ENCODE measurements around the gene FCER2. TPM values are rescaled to one million over a fixed set of nuclear protein-coding genes. Genes with fewer than 3 reads are reported as not detected.

FCER2 gene
- total RNA-seq, 1 experiment from 2014 or later = 0.48 TPM

DNA sequence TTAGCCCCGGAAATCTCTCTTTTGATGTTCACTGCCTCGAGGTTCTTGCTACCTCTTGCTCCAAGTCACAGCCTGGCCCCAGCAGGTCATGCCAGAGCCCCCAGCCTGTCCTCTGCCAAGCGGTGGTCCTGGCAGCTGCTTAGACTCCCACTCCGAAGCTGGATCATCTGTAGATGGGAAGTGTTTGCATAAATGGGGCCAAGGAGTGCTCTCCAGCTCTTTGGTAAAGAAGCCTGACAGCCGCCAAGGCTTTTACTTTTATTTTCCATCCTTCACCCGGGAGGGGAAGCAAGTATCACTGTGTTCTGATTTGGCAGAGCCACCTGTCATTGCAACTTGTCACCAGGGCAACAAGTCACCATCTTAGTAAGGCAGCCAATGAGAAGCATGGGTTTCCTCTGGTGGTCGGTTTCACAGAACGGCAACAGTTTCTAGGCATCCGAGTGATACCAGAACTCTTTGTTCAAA, 43.7 kb downstream of the FCER2 start:
- no peak overlapping the region for H3K27ac Mint-ChIP-seq
- ATAC-seq (peak; percentile 60; the same call in 1 of the 2 replicates), DNase-seq (ENCODE audit: low spot score) (no peak)
- TF ChIP-seq NFYB (CRISPR knock-in tag; conservative IDR thresholded peaks at IDR 0.05; ENCODE audit: low read depth) (0 out of 2 replicates have a peak, but pooled peaks have one; percentile 36), SMAD3 (CRISPR knock-in tag; IDR thresholded peaks at IDR 0.05; ENCODE audit: borderline replicate concordance) (no peak), RORB (CRISPR knock-in tag; IDR thresholded peaks at IDR 0.05) (no peak), MYBL2 (CRISPR knock-in tag; IDR thresholded peaks at IDR 0.05) (no peak), IRF1 (CRISPR knock-in tag; IDR thresholded peaks at IDR 0.05) (no peak)
- TF ChIP-seq, protein P1, sequence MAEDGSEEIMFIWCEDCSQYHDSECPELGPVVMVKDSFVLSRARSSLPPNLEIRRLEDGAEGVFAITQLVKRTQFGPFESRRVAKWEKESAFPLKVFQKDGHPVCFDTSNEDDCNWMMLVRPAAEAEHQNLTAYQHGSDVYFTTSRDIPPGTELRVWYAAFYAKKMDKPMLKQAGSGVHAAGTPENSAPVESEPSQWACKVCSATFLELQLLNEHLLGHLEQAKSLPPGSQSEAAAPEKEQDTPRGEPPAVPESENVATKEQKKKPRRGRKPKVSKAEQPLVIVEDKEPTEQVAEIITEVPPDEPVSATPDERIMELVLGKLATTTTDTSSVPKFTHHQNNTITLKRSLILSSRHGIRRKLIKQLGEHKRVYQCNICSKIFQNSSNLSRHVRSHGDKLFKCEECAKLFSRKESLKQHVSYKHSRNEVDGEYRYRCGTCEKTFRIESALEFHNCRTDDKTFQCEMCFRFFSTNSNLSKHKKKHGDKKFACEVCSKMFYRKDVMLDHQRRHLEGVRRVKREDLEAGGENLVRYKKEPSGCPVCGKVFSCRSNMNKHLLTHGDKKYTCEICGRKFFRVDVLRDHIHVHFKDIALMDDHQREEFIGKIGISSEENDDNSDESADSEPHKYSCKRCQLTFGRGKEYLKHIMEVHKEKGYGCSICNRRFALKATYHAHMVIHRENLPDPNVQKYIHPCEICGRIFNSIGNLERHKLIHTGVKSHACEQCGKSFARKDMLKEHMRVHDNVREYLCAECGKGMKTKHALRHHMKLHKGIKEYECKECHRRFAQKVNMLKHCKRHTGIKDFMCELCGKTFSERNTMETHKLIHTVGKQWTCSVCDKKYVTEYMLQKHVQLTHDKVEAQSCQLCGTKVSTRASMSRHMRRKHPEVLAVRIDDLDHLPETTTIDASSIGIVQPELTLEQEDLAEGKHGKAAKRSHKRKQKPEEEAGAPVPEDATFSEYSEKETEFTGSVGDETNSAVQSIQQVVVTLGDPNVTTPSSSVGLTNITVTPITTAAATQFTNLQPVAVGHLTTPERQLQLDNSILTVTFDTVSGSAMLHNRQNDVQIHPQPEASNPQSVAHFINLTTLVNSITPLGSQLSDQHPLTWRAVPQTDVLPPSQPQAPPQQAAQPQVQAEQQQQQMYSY (CRISPR knock-in tag; IDR thresholded peaks at IDR 0.05) = no peak
- ChIA-PET CTCF (interaction anchor here (1.0 to 3.0 kb wide), 2 partner anchors 22 to 90 kb away, joined by 3 to 19 read pairs; partner anchors contain the start of gene TRAPPC5), POLR2A (no interaction called here)
- H3K36me3 Mint-ChIP-seq = no peaks in the 10 kb centered on the region
- no peaks in the 10 kb centered on the region for H3K9me3 Mint-ChIP-seq
- no peak overlapping the region for H3K4me3 Mint-ChIP-seq
- no peaks in the 10 kb centered on the region for H3K4me1 Mint-ChIP-seq
- H3K27me3 Mint-ChIP-seq (ENCODE audit: low read depth) = peaks cover 44% of the 10 kb centered on the region

DNA sequence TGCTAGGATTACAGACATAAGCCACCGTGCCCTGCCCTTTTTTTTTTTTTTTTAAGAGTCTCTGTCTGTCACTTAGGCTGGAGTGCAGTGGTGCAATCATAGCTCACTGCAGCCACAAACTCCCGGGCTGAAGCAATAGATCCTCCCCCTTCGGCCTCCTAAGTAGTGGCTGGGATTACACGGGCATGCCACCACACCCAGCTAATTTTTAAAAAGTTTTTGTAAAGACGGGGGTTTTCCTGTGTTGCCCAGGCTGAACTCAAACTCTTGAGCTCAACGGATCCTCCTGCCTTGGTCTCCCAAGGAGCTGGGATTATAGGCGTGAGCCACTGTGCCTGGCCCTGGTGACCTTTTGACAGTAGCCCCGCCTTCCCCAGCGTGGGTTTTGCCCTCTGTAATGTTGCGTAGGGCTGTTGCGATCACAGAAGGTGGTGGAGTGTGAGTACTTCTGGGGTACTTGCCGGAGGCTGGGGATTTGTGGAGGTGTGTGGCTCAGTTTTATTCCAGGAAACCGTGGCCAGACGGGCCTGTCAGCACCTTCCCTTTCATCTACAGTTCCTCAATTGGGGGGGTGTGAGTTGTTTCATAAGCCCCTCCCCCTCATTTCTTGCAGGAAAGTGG, 44.7 kb downstream of the FCER2 start:
- H3K9me3 Mint-ChIP-seq = no peaks in the 10 kb centered on the region
- ATAC-seq (no peak), DNase-seq (ENCODE audit: low spot score) (no peak)
- no peaks in the 10 kb centered on the region for H3K36me3 Mint-ChIP-seq
- ChIA-PET CTCF (interaction anchor here (1.3 to 3.0 kb wide), 2 partner anchors 23 to 89 kb away, joined by 3 to 19 read pairs; partner anchors contain the start of gene TRAPPC5), POLR2A (interaction anchor here (0.7 kb wide), 1 partner anchor 8 kb away, joined by 4 read pairs; no protein-coding TSS in a partner anchor)
- H3K4me1 Mint-ChIP-seq = peaks cover 5% of the 10 kb centered on the region
- TF ChIP-seq, protein P2, sequence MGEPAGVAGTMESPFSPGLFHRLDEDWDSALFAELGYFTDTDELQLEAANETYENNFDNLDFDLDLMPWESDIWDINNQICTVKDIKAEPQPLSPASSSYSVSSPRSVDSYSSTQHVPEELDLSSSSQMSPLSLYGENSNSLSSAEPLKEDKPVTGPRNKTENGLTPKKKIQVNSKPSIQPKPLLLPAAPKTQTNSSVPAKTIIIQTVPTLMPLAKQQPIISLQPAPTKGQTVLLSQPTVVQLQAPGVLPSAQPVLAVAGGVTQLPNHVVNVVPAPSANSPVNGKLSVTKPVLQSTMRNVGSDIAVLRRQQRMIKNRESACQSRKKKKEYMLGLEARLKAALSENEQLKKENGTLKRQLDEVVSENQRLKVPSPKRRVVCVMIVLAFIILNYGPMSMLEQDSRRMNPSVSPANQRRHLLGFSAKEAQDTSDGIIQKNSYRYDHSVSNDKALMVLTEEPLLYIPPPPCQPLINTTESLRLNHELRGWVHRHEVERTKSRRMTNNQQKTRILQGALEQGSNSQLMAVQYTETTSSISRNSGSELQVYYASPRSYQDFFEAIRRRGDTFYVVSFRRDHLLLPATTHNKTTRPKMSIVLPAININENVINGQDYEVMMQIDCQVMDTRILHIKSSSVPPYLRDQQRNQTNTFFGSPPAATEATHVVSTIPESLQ (CRISPR knock-in tag; IDR thresholded peaks at IDR 0.05) = no peak
- H3K27ac Mint-ChIP-seq = no peak overlapping the region
- peaks cover 54% of the 10 kb centered on the region for H3K27me3 Mint-ChIP-seq (ENCODE audit: low read depth)
- H3K4me3 Mint-ChIP-seq = no peak overlapping the region

- Mint-ChIP-seq H3K9me3 (no peaks in the 10 kb centered on the region), H3K4me3 (no peak overlapping the region), H3K36me3 (no peaks in the 10 kb centered on the region), H3K27me3 (ENCODE audit: low read depth) (peaks cover 69% of the 10 kb centered on the region), H3K27ac (no peak overlapping the region), H3K4me1 (peaks cover 7% of the 10 kb centered on the region)
- ChIA-PET CTCF (interaction anchor here (1.0 to 2.7 kb wide), 4 partner anchors 25 to 149 kb away, joined by 3 to 12 read pairs (median 8); partner anchors contain the start of gene TRAPPC5), POLR2A (no interaction called here)
- TF ChIP-seq, protein P3, sequence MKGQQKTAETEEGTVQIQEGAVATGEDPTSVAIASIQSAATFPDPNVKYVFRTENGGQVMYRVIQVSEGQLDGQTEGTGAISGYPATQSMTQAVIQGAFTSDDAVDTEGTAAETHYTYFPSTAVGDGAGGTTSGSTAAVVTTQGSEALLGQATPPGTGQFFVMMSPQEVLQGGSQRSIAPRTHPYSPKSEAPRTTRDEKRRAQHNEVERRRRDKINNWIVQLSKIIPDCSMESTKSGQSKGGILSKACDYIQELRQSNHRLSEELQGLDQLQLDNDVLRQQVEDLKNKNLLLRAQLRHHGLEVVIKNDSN (CRISPR knock-in tag; IDR thresholded peaks at IDR 0.05) = no peak
- TF ChIP-seq HMGA2 (CRISPR knock-in tag; IDR thresholded peaks at IDR 0.05) (no peak), GABPB1 (CRISPR knock-in tag; IDR thresholded peaks at IDR 0.05) (no peak), E2F1 (CRISPR knock-in tag; IDR thresholded peaks at IDR 0.05) (no peak)
- DNase-seq (ENCODE audit: low spot score) (no peak), ATAC-seq (no peak)
Observed at GRCh38 chr19:7655581-7655980, 46.4 kb downstream of the FCER2 start.

Data from WTC11 (cell line).